GM21619 (cell line): ENCODE data around the gene GABRR2.
A peak's percentile ranks its signal among the peaks of the same experiment; 100 is the strongest.
"Not testable (repeated sequence)": the region's sequence is repeated elsewhere in the genome, so short reads cannot be mapped to it uniquely, and the experiment has no call there.

ENCODE experiments used
- ATAC-seq: cut with Tn5 transposase; IDR thresholded peaks from one replicate; pipeline ENCODE4 v1.9.1; 2021; ENCODE audit not compliant: unreplicated experiment

Gene GABRR2

GRCh38 chr6:89260310-89260709 is 54.8 kb downstream of the GABRR2 start:
- no peak for ATAC-seq

GRCh38 chr6:89258912-89259311 is 56.2 kb downstream of the GABRR2 start:
- peak; percentile 48 for ATAC-seq

GRCh38 chr6:89257781-89258180 is 57.3 kb downstream of the GABRR2 start:
- no peak for ATAC-seq

GRCh38 chr6:89257346-89257745 is 57.8 kb downstream of the GABRR2 start:
- no peak for ATAC-seq

GRCh38 chr6:89255417-89255816 is 59.7 kb downstream of the GABRR2 start:
- no peak for ATAC-seq

GRCh38 chr6:89254569-89254968 is 60.5 kb downstream of the GABRR2 start:
- no peak for ATAC-seq

- ATAC-seq = no peak
Measured at GRCh38 chr6:89252907-89253306, 62.2 kb downstream of the GABRR2 start.

- ATAC-seq = no peak
Measured at GRCh38 chr6:89251976-89252375, 63.1 kb downstream of the GABRR2 start.

GRCh38 chr6:89251170-89251569 is 63.9 kb downstream of the GABRR2 start:
- ATAC-seq = no peak

GRCh38 chr6:89250239-89250638 is 64.9 kb downstream of the GABRR2 start:
- ATAC-seq = no peak

- ATAC-seq = no peak
Measured at GRCh38 chr6:89244241-89244985, 70.7 kb downstream of the GABRR2 start.

- no peak for ATAC-seq
Measured at GRCh38 chr6:89243331-89243629, 71.8 kb downstream of the GABRR2 start.

- ATAC-seq = no peak
Measured at GRCh38 chr6:89242574-89243330, 72.3 kb downstream of the GABRR2 start.

- no peak for ATAC-seq
Measured at GRCh38 chr6:89239338-89239737, 75.8 kb downstream of the GABRR2 start.

- no peak for ATAC-seq
Measured at GRCh38 chr6:89237158-89237557, 77.9 kb downstream of the GABRR2 start.

- not testable (repeated sequence) for ATAC-seq
Measured at GRCh38 chr6:89233605-89234004, 81.5 kb downstream of the GABRR2 start.

GRCh38 chr6:89222712-89223039 is 92.4 kb downstream of the GABRR2 start:
- ATAC-seq = no peak

GRCh38 chr6:89221971-89222711 is 93.0 kb downstream of the GABRR2 start:
- ATAC-seq = no peak

GRCh38 chr6:89221129-89221528 is 94.0 kb downstream of the GABRR2 start:
- no peak for ATAC-seq

GRCh38 chr6:89217299-89217910 is 97.7 kb downstream of the GABRR2 start, which contains the start of gene GABRR1:
GABRR1 (minus strand) TSS chr6:89217358; CDS start chr6:89217322, 36 bp downstream.
- no peak for ATAC-seq

GRCh38 chr6:89216411-89216810 is 98.7 kb downstream of the GABRR2 start:
- no peak for ATAC-seq

- no peak for ATAC-seq
Measured at GRCh38 chr6:89215391-89215790, 99.7 kb downstream of the GABRR2 start.
